CD4-positive, alpha-beta T cell (primary cell): Measurements from ENCODE around the gene NEU3. TPM values are rescaled to one million over a fixed set of nuclear protein-coding genes. Genes with fewer than 3 reads are reported as not detected.
A peak's percentile ranks its signal among the peaks of the same experiment; 100 is the strongest.

Experiments
- ATAC-seq: fragments of 200-7000 bp; cut with Tn5 transposase; one replicate; pipeline ENCODE4 v1.10.0; 2022; ENCODE audit warnings: mild to moderate bottlenecking; ENCODE audit not compliant: poor library complexity
- CTCF ChIA-PET: fragments of 350-600 bp; sonication (Branson Sonifier 250); formaldehyde crosslinking; loops from one replicate; lab custom pipeline; 2021; ENCODE audit warnings: antibody characterized with exemption, inconsistent platforms; lab: Charles Lee
- POLR2A ChIA-PET: fragments of 350-600 bp; sonication (Branson Sonifier 250); formaldehyde crosslinking; loops from one replicate; lab custom pipeline; 2021; ENCODE audit warnings: antibody characterized with exemption, inconsistent platforms; lab: Charles Lee
- DNase-seq, 14 experiments: peaks; one replicate each; pipeline ENCODE4 v3.0.0-alpha.2; 2013 to 2020; ENCODE audit warnings: mixed read lengths in 2 of 14
- H3K27ac ChIP-seq, 2 donors: one replicate each; pipeline versions ENCODE4 v1.5.1 to v1.7.0; 2013; ENCODE audit warnings: low read length in 2 of 2, low read depth in 1 of 2, mild to moderate bottlenecking in 1 of 2
- H3K27me3 ChIP-seq, 2 experiments: 1 replicate in 1 of 2; 2 replicates in 1 of 2; pipeline versions ENCODE4 v1.6.1 to v1.7.0; 2013; ENCODE audit warnings: low read length in 2 of 2, control low read depth in 1 of 2, mild to moderate bottlenecking in 1 of 2, moderate library complexity in 1 of 2; ENCODE audit not compliant: insufficient read depth in 2 of 2, control insufficient read depth in 1 of 2
- H3K36me3 ChIP-seq: one replicate; pipeline ENCODE4 v1.6.1; 2013; ENCODE audit warnings: low read length, control low read depth; ENCODE audit not compliant: insufficient read depth
- H3K4me1 ChIP-seq: one replicate; pipeline ENCODE4 v1.6.1; 2013; ENCODE audit warnings: low read length, control low read depth; ENCODE audit not compliant: insufficient read depth
- H3K4me3 ChIP-seq: one replicate; pipeline ENCODE4 v1.5.1; 2013; ENCODE audit warnings: mild to moderate bottlenecking, low read length, moderate library complexity
- H3K9me3 ChIP-seq, 2 experiments: 1 replicate in 1 of 2; 2 replicates in 1 of 2; pipeline versions ENCODE4 v1.6.1 to v1.7.0; 2013; ENCODE audit warnings: low read length in 2 of 2, mild to moderate bottlenecking in 2 of 2, control low read depth in 1 of 2, moderate library complexity in 1 of 2; ENCODE audit not compliant: control insufficient read depth in 1 of 2, insufficient read depth in 1 of 2
- H3K27ac Mint-ChIP-seq: one replicate; pipeline ENCODE4 v1.8.0; 2020; ENCODE audit warnings: mixed read lengths
- H3K27me3 Mint-ChIP-seq: one replicate; pipeline ENCODE4 v1.8.0; 2021; ENCODE audit warnings: mixed read lengths
- H3K36me3 Mint-ChIP-seq: one replicate; pipeline ENCODE4 v1.8.0; 2021; ENCODE audit warnings: low read depth, mixed read lengths
- H3K4me1 Mint-ChIP-seq: one replicate; pipeline ENCODE4 v1.8.0; 2021; ENCODE audit warnings: low read depth, mixed read lengths
- H3K4me3 Mint-ChIP-seq: one replicate; pipeline ENCODE4 v1.8.0; 2020; ENCODE audit warnings: mild to moderate bottlenecking, mixed read lengths
- H3K9me3 Mint-ChIP-seq: one replicate; pipeline ENCODE4 v1.8.0; 2020; ENCODE audit warnings: mixed read lengths
- CTCF ChIP-seq: fragments of 200-600 bp; IDR thresholded peaks from one replicate; pipeline ENCODE4 v1.8.0; 2022; ENCODE audit warnings: antibody characterized with exemption, mild to moderate bottlenecking
- intact Hi-C, 2 experiments: fragments of 100-400 bp; cut with DNase I in 1 of 2; cut with micrococcal nuclease in 1 of 2; formaldehyde crosslinking; loops; one replicate each; pipeline versions ENCODE4 v1.15.1 to v1.9.0; 2023 to 2025; cut with DNase I, micrococcal nuclease
- total RNA-seq, 174 experiments: library from RNA in 2 of 174; stranded (reverse) in 2 of 174; gene quantifications; one replicate each; pipeline ENCODE4 v1.2.3 and lab custom pipeline; 2021 to 2026

The NEU3 gene
- total RNA-seq, 2 experiments from 2014 or later: 9.7 to 10.6 TPM

DNA sequence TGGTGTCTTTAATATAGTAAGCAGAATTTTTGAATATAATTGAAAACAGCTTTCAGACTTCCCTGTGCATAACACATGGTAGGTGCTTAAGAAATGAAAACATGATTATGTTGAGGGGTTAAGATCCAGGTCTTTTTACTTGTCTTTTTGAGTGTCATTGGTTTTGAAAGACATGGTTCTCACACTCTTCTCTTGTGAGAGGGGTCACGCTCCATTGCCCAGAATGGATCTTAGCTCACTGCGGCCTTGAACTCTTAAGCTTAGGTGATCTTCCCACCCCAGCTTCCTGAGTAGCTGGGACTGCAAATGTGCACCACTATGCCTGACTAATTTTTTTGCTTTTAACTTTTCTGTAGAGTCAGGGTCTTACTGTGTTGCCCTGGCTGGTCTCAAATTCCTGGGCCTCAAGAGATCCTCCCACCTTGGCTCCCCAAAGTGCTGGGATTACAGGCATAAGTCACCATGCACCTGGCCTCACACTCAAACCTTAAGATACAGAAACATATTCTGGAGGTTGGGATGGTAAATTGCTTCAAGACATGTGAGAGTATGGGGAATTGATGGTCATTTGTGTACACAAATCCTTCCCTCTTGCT is 38.3 kb upstream of the NEU3 start:
- H3K27ac ChIP-seq: no peak overlapping the region
- peak overlapping the region; percentile 85 for H3K4me3 ChIP-seq
- H3K4me1 ChIP-seq: peaks cover 35% of the 10 kb centered on the region
- DNase-seq: no peak
- no peaks in the 10 kb centered on the region for H3K9me3 ChIP-seq
- TF ChIP-seq CTCF: no peak
- peaks cover 61% of the 10 kb centered on the region for H3K36me3 Mint-ChIP-seq
- ChIA-PET POLR2A (no interaction called here), CTCF (interaction anchor here (0.5 to 0.8 kb wide), 2 partner anchors 47 to 298 kb away, joined by 3 read pairs; no protein-coding TSS in a partner anchor)
- H3K36me3 ChIP-seq: peaks cover 22% of the 10 kb centered on the region
- no peaks in the 10 kb centered on the region for H3K27me3 ChIP-seq
- no peaks in the 10 kb centered on the region for H3K9me3 Mint-ChIP-seq
- peak overlapping the region; percentile 96 for H3K4me3 Mint-ChIP-seq
- intact Hi-C loops: loop anchor here in 1 of 2 experiments (1.0 to 5.0 kb wide), 3 partner anchors 36 to 778 kb away; partner anchors contain the start of genes C2CD3 and PPME1
- peaks cover 78% of the 10 kb centered on the region for H3K4me1 Mint-ChIP-seq
- no peak for ATAC-seq
- H3K27ac Mint-ChIP-seq: peak overlapping the region; percentile 90
- no peaks in the 10 kb centered on the region for H3K27me3 Mint-ChIP-seq

DNA sequence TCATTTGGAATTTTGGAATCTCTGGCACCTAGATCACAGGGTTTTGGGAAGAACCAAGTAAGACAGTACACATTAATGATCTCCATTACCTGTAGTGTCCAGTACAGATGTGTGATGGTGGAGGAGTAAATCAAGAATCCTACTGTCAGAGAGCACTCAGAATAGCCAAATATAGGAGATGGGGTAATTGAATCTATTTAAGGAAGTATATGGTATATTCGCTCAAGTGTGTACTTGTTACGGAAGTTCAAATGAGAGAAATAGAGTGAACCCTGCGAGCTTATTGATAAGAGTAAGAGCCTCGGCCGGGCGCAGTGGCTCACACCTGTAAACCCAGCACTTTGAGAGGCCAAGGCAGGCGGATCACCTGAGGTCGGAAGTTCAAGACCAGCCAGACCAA is 37.5 kb upstream of the NEU3 start:
- no peaks in the 10 kb centered on the region for H3K9me3 Mint-ChIP-seq
- no peak overlapping the region for H3K4me3 ChIP-seq
- peaks cover 64% of the 10 kb centered on the region for H3K36me3 Mint-ChIP-seq
- peak overlapping the region; percentile 96 for H3K4me3 Mint-ChIP-seq
- peaks cover 31% of the 10 kb centered on the region for H3K4me1 ChIP-seq
- ATAC-seq (no peak), DNase-seq (no peak)
- H3K4me1 Mint-ChIP-seq: peaks cover 84% of the 10 kb centered on the region
- no peaks in the 10 kb centered on the region for H3K27me3 Mint-ChIP-seq
- intact Hi-C loops: loop anchor here in 1 of 2 experiments (2.0 to 5.0 kb wide), 2 partner anchors 36 to 779 kb away; partner anchors contain the start of genes C2CD3 and PPME1
- POLR2A ChIA-PET: no interaction called here
- no peaks in the 10 kb centered on the region for H3K9me3 ChIP-seq
- no peak for TF ChIP-seq CTCF
- peak overlapping the region; percentile 90 for H3K27ac Mint-ChIP-seq
- H3K36me3 ChIP-seq: peaks cover 21% of the 10 kb centered on the region
- CTCF ChIA-PET: interaction anchor here (1.1 kb wide), 1 partner anchor 21 kb away, joined by 3 read pairs; no protein-coding TSS in a partner anchor
- H3K27ac ChIP-seq: no peak overlapping the region
- H3K27me3 ChIP-seq: no peaks in the 10 kb centered on the region

- Histone ChIP-seq H3K4me1 (peaks cover 29% of the 10 kb centered on the region), H3K36me3 (peaks cover 26% of the 10 kb centered on the region), H3K27ac (no peak overlapping the region), H3K9me3 (no peaks in the 10 kb centered on the region), H3K4me3 (no peak overlapping the region), H3K27me3 (no peaks in the 10 kb centered on the region)
- peaks cover 95% of the 10 kb centered on the region for H3K4me1 Mint-ChIP-seq
- DNase-seq (no peak), ATAC-seq (no peak)
- CTCF ChIA-PET: no interaction called here
- peaks cover 76% of the 10 kb centered on the region for H3K36me3 Mint-ChIP-seq
- H3K9me3 Mint-ChIP-seq: no peaks in the 10 kb centered on the region
- H3K4me3 Mint-ChIP-seq: no peak overlapping the region
- TF ChIP-seq CTCF: no peak
- no peak overlapping the region for H3K27ac Mint-ChIP-seq
- POLR2A ChIA-PET: no interaction called here
- intact Hi-C loops: loop anchor here in 1 of 2 experiments (5.0 kb wide), 1 partner anchor 780 kb away; the partner anchor contains the start of genes C2CD3 and PPME1
- no peaks in the 10 kb centered on the region for H3K27me3 Mint-ChIP-seq
Measured at GRCh38 chr11:74952752-74953151, 36.0 kb upstream of the NEU3 start.
